Measurements from ENCODE around the gene ST3GAL5.

ST3GAL5 gene

DNA sequence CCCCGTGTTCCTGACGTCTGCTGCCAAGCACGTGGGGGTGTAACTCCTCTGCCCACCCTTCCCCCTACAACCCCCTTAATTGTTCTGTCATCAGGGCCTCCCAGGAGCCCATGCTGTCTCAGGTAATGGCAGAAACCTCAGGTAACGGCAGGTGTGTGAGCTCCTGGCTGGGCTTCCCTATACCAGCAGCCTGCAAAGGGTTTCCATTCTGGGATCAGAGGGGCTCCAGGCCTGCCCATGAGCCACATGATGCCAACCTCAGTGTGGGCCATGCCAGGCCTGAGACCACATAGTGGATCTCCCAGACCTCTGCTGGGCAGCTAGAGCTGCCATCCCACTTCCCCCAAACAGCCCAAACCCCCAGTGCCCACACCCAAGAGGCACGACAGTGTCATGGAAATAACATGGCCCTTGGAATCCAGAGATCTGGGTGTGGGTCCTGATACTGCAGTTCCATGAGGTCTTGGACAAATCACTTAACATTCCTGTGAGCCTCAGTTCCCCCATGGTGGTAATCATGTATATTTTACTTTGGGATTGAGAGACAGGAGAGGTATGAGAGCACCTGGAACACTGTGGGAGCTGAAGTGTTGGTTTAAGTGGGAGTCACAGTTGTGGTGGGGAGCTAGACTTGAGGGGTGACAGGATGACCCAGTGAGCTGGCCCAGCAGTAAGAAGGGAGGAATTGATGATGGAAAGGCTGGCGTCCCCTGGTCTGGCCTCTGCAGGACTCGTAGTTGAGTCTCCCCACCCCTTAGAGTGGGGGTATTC lies 75.4 kb downstream of the ST3GAL5 start:
- no peak for TF ChIP-seq Cebpa-rat (IDR thresholded peaks at IDR 0.05)
- Histone ChIP-seq H4K20me1 (no peaks in the 10 kb centered on the region), H3K27me3 (peaks cover 21% of the 10 kb centered on the region), H3K9ac (no peak overlapping the region), H3K36me3 (no peaks in the 10 kb centered on the region), H3K4me1 (no peaks in the 10 kb centered on the region), H3K4me2 (no peak overlapping the region), H3K27ac (no peak overlapping the region), H3K9me3 (no peaks in the 10 kb centered on the region), H3K4me3 (no peak overlapping the region)

DNA sequence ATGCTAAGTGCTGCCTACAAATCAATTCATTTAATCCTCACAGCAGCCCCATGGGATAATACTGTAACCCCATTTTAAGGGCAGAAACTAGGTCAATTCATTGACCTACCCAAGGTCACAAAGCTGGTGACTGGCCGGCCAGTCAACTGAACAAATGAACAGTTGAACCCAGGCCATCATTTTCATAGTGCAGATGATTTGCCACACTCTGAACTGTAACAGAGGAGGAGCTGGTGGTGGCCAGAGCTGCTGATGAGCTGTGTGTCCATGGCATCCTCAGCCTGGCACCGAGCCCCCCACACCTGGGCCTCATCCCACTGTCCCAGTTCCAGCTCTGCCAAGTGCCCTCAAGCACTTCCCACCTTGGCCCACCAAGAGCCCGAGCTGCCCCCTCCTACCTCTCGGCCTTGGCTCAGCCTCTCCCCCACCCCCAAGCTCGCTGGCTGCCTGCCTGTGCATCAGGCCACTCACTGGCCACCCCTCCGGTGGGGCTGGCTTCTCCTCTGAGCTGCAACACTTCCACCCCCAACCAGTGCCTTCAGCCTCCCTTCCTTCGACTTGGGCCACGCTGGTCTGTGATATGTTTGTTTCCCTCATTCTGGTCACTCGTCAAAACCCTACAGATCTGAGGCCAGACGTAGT lies 76.6 kb downstream of the ST3GAL5 start:
- peaks cover 21% of the 10 kb centered on the region for H3K27me3 ChIP-seq
- H3K9ac ChIP-seq, result no peak overlapping the region
- H3K27ac ChIP-seq, result no peak overlapping the region
- H3K4me2 ChIP-seq, result no peak overlapping the region
- no peaks in the 10 kb centered on the region for H3K4me1 ChIP-seq
- no peak for TF ChIP-seq Cebpa-rat (IDR thresholded peaks at IDR 0.05)
- H4K20me1 ChIP-seq, result no peaks in the 10 kb centered on the region
- no peaks in the 10 kb centered on the region for H3K9me3 ChIP-seq
- no peak overlapping the region for H3K4me3 ChIP-seq
- H3K36me3 ChIP-seq, result no peaks in the 10 kb centered on the region

DNA sequence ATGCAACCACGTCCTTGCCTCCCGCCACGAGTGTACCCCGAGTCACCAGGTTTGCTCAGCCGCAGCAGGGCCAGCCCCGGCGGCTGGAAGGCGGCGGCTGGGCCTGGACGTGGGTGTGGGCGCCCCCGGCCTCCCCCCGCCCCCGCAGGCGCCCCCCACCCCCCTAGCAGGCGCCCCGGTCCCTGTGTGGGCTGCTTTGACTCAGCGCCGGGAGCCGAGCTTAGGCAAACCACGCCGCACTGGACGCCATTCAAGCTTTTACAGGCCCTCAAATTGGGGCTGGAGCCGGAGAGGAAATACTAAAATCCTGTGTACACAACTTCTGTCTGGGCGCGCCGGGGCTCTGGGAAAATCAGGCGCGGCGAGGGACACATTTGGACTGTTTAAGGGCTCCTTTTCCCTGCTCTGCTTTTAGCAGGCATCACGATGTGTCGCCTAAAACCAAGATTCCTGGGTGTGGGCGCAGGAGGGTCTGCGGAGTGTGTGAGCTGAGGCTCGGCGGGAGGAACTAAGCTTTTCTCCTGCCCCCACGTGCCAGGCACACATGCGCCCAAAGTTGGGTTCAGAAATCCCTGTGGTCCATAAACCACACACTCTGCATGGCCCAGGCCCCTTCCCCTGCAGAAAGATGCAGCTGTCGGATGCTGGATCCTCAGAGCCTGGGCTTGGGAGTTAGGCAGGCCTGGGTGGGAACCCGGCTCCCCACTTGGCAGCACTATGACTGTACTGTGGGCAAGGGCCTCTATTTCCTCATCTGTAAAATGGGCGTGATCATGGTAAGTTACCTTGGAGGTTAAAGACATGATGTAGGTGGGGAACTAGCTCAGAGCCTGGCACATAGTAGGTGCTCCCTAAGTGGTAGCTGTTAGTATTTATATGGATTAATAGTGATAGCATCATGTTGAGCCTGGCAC lies 77.4 kb downstream of the ST3GAL5 start:
- no peak for TF ChIP-seq Cebpa-rat (IDR thresholded peaks at IDR 0.05)
- H3K36me3 ChIP-seq, result no peaks in the 10 kb centered on the region
- no peaks in the 10 kb centered on the region for H4K20me1 ChIP-seq
- H3K27me3 ChIP-seq, result peaks cover 21% of the 10 kb centered on the region
- H3K4me2 ChIP-seq, result no peak overlapping the region
- H3K4me3 ChIP-seq, result no peak overlapping the region
- H3K9me3 ChIP-seq, result no peaks in the 10 kb centered on the region
- H3K4me1 ChIP-seq, result no peaks in the 10 kb centered on the region
- no peak overlapping the region for H3K27ac ChIP-seq
- H3K9ac ChIP-seq, result no peak overlapping the region

- no peak overlapping the region for H3K4me2 ChIP-seq
- no peak overlapping the region for H3K4me3 ChIP-seq
- H3K36me3 ChIP-seq, result no peaks in the 10 kb centered on the region
- no peak for TF ChIP-seq Cebpa-rat (IDR thresholded peaks at IDR 0.05)
- no peak overlapping the region for H3K27ac ChIP-seq
- H3K9me3 ChIP-seq, result no peaks in the 10 kb centered on the region
- no peak overlapping the region for H3K9ac ChIP-seq
- H3K4me1 ChIP-seq, result no peaks in the 10 kb centered on the region
- H3K27me3 ChIP-seq, result peaks cover 21% of the 10 kb centered on the region
- H4K20me1 ChIP-seq, result no peaks in the 10 kb centered on the region
Measured at GRCh38 chr2:85810371-85811179, 78.2 kb downstream of the ST3GAL5 start.

DNA sequence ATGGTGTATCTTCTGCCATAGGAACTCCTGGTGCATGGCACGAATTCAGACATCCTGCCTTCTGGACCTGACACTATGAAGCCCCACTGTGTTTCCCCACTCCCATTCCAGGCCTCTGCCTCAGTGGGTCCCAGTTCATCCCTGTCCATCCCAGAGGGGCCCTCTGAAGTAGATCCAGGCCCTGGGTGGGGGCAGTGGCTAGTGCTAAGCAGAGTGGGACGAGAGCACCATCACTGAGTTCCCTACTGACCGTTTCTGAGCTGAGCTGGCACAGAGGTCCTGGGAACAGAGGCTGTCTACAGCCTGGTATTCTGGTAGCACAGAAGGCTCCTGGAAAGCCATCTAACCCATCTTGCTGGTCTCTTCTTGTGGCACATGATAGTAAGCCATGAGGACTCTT lies 81.0 kb downstream of the ST3GAL5 start:
- Histone ChIP-seq H3K9me3 (no peaks in the 10 kb centered on the region), H3K9ac (no peak overlapping the region), H3K27me3 (peaks cover 21% of the 10 kb centered on the region), H3K4me2 (no peak overlapping the region), H3K4me1 (peaks cover 8% of the 10 kb centered on the region), H4K20me1 (no peaks in the 10 kb centered on the region), H3K36me3 (no peaks in the 10 kb centered on the region), H3K4me3 (no peak overlapping the region), H3K27ac (no peak overlapping the region)
- TF ChIP-seq Cebpa-rat (IDR thresholded peaks at IDR 0.05), result no peak

- no peak overlapping the region for H3K4me3 ChIP-seq
- H3K27me3 ChIP-seq, result peaks cover 13% of the 10 kb centered on the region
- H3K4me1 ChIP-seq, result peaks cover 8% of the 10 kb centered on the region
- H3K27ac ChIP-seq, result no peak overlapping the region
- H4K20me1 ChIP-seq, result no peaks in the 10 kb centered on the region
- no peak for TF ChIP-seq Cebpa-rat (IDR thresholded peaks at IDR 0.05)
- no peaks in the 10 kb centered on the region for H3K36me3 ChIP-seq
- H3K9me3 ChIP-seq, result no peaks in the 10 kb centered on the region
- no peak overlapping the region for H3K9ac ChIP-seq
- H3K4me2 ChIP-seq, result no peak overlapping the region
Measured at GRCh38 chr2:85806358-85807118, 82.3 kb downstream of the ST3GAL5 start.

- H3K27ac ChIP-seq, result no peak overlapping the region
- no peaks in the 10 kb centered on the region for H3K36me3 ChIP-seq
- no peaks in the 10 kb centered on the region for H3K27me3 ChIP-seq
- no peak for TF ChIP-seq Cebpa-rat (IDR thresholded peaks at IDR 0.05)
- 0 out of 2 replicates have a peak overlapping the region, but pooled peaks have one; percentile 18 for H3K4me2 ChIP-seq
- H3K4me3 ChIP-seq, result no peak overlapping the region
- no peaks in the 10 kb centered on the region for H3K9me3 ChIP-seq
- peaks cover 8% of the 10 kb centered on the region for H3K4me1 ChIP-seq
- H3K9ac ChIP-seq, result no peak overlapping the region
- H4K20me1 ChIP-seq, result no peaks in the 10 kb centered on the region
Measured at GRCh38 chr2:85804583-85804982, 84.2 kb downstream of the ST3GAL5 start.

GRCh38 chr2:85803704-85804425 lies 84.9 kb downstream of the ST3GAL5 start:
- H3K36me3 ChIP-seq, result no peaks in the 10 kb centered on the region

More at GRCh38 chr2:85803704-85804425, 84.9 kb downstream of the ST3GAL5 start:
- H3K27ac ChIP-seq, result no peak overlapping the region
- H3K9ac ChIP-seq, result no peak overlapping the region
- no peaks in the 10 kb centered on the region for H3K27me3 ChIP-seq
- H3K9me3 ChIP-seq, result no peaks in the 10 kb centered on the region
- no peak overlapping the region for H3K4me3 ChIP-seq
- H3K4me1 ChIP-seq, result peaks cover 8% of the 10 kb centered on the region
- 0 out of 2 replicates have a peak overlapping the region, but pooled peaks have one; percentile 18 for H3K4me2 ChIP-seq
- TF ChIP-seq Cebpa-rat (IDR thresholded peaks at IDR 0.05), result no peak
- no peaks in the 10 kb centered on the region for H4K20me1 ChIP-seq

Data from BLaER1 (cell line).